Panc1 (cell line): ENCODE data around the gene ZNF835. TPM values are rescaled to one million over a fixed set of nuclear protein-coding genes. Genes with fewer than 3 reads are reported as not detected.

Experiments used
- ATAC-seq: fragments of 200-7000 bp; cut with Tn5 transposase; 2 replicates; pipeline ENCODE4 v1.9.1; 2020; ENCODE audit warnings: mild to moderate bottlenecking, moderate library complexity
- BruUV-seq: library from RNA; stranded (reverse); fragments of 400-500 nt; replicated peaks from 2 replicates; lab custom pipeline; 2021; lab: Mats Ljungman, UMichigan
- CTCF ChIA-PET: fragments of 300-600 bp; sonication (Branson Sonifier 250); formaldehyde crosslinking; loops from one replicate; lab custom pipeline; 2022; ENCODE audit warnings: antibody characterized with exemption; lab: Charles Lee
- POLR2A ChIA-PET: fragments of 300-600 bp; sonication (Branson Sonifier 250); formaldehyde crosslinking; loops from one replicate; lab custom pipeline; 2022; ENCODE audit warnings: antibody characterized with exemption; lab: Charles Lee
- DNase-seq: peaks from one replicate; pipeline ENCODE4 v3.0.0-alpha.2; 2010; ENCODE audit warnings: low read depth, low spot score
- H3K27ac ChIP-seq: 2 replicates; pipeline ENCODE4 v1.5.1; 2011; ENCODE audit warnings: mild to moderate bottlenecking, low read length, inconsistent platforms
- H3K27me3 ChIP-seq: fragments of 200-500 bp; sonication (Bioruptor generic); 2 replicates; pipeline ENCODE4 v1.6.0; 2014; ENCODE audit warnings: low read length, inconsistent platforms; ENCODE audit not compliant: control insufficient read depth, insufficient read depth
- H3K36me3 ChIP-seq: fragments of 200-500 bp; sonication (Bioruptor generic); 2 replicates; pipeline ENCODE4 v1.5.1; 2014; ENCODE audit warnings: inconsistent platforms, mild to moderate bottlenecking, low read length, moderate library complexity; ENCODE audit not compliant: control insufficient read depth, insufficient read depth
- H3K4me1 ChIP-seq: 2 replicates; pipeline ENCODE4 v1.5.1; 2011; ENCODE audit warnings: inconsistent platforms, mild to moderate bottlenecking, low read length, moderate library complexity; ENCODE audit not compliant: control insufficient read depth, insufficient read depth
- H3K4me3 ChIP-seq, 2 experiments: 2 replicates each; pipeline ENCODE4 v1.5.1; 2011 to 2012; ENCODE audit warnings: low read depth in 2 of 2, low read length in 2 of 2, mild to moderate bottlenecking in 2 of 2, inconsistent platforms in 1 of 2, moderate library complexity in 1 of 2
- H3K9me3 ChIP-seq: fragments of 200-500 bp; sonication (Bioruptor generic); 2 replicates; pipeline ENCODE4 v1.5.1; 2014; ENCODE audit warnings: low read depth, mild to moderate bottlenecking, inconsistent platforms, low read length, moderate library complexity; ENCODE audit not compliant: control insufficient read depth, insufficient read depth
- POLR2AphosphoS5 ChIP-seq: IDR thresholded peaks from 2 replicates; pipeline ENCODE4 v1.6.1; 2012; ENCODE audit warnings: mild to moderate bottlenecking, low read depth, low read length, moderate library complexity
- TCF7L2 ChIP-seq: IDR thresholded peaks from 2 replicates; pipeline ENCODE4 v1.6.1; 2011; ENCODE audit warnings: mild to moderate bottlenecking, low read depth, low read length, inconsistent platforms
- in situ Hi-C: cut with HindIII; loops from 2 replicates; pipeline ENCODE4 v1.10.0; 2016; ENCODE audit warnings: low sequenced_read_pairs, low pct_unique_long_range_greater_than_20kb
- intact Hi-C: fragments of 100-400 bp; cut with micrococcal nuclease; formaldehyde crosslinking; loops from one replicate; pipeline ENCODE4 v1.10.0; 2022; ENCODE audit not compliant: unreplicated experiment
- total RNA-seq: library from RNA; stranded (reverse); gene quantifications from one replicate; pipeline ENCODE4 v1.2.1, GENCODE V29; 2021; ENCODE audit not compliant: unreplicated experiment
- TF ChIP-seq, protein P1 (sequence below), 2 experiments: IDR thresholded peaks; 2 replicates each; pipeline ENCODE4 v1.6.1; 2011 to 2012; ENCODE audit warnings: low read depth in 2 of 2, control low read depth in 1 of 2, low read length in 1 of 2, mild to moderate bottlenecking in 1 of 2, moderate library complexity in 1 of 2; ENCODE audit not compliant: insufficient read depth in 1 of 2
- TF ChIP-seq, protein P2 (sequence below): fragments of 450-650 bp; IDR thresholded peaks from 2 replicates; pipeline ENCODE4 v1.5.1; 2017; ENCODE audit warnings: mild to moderate bottlenecking

ZNF835 gene
- total RNA-seq, 1 experiment from 2014 or later = not detected

DNA sequence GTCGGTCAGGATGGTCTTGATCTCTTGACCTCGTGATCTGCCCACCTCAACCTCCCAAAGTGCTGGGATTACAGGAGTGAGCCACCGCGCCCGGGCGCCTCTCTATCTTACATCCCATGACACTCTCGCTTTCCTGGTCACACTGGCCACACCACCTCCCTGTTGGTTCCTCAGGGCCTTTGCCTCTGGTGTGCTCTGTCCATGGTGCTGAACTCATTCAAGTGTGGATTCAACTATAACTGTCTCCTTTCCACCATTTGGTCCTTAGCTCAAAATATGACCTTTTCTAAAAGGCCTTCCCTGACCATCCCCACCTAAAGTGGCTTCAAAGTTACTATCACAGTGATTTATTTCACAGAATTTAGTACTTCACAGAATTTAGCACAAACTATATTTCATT is 32.3 kb downstream of the ZNF835 start:
- peaks cover 7% of the 10 kb centered on the region; the same call in 1 of the 2 replicates for H3K9me3 ChIP-seq
- DNase-seq (no peak), ATAC-seq (no peak)
- in situ Hi-C loops = no loop called here
- CTCF ChIA-PET = no interaction called here
- intact Hi-C loops = no loop called here
- TF ChIP-seq POLR2AphosphoS5 (no peak), TCF7L2 (no peak)
- TF ChIP-seq, protein P1, sequence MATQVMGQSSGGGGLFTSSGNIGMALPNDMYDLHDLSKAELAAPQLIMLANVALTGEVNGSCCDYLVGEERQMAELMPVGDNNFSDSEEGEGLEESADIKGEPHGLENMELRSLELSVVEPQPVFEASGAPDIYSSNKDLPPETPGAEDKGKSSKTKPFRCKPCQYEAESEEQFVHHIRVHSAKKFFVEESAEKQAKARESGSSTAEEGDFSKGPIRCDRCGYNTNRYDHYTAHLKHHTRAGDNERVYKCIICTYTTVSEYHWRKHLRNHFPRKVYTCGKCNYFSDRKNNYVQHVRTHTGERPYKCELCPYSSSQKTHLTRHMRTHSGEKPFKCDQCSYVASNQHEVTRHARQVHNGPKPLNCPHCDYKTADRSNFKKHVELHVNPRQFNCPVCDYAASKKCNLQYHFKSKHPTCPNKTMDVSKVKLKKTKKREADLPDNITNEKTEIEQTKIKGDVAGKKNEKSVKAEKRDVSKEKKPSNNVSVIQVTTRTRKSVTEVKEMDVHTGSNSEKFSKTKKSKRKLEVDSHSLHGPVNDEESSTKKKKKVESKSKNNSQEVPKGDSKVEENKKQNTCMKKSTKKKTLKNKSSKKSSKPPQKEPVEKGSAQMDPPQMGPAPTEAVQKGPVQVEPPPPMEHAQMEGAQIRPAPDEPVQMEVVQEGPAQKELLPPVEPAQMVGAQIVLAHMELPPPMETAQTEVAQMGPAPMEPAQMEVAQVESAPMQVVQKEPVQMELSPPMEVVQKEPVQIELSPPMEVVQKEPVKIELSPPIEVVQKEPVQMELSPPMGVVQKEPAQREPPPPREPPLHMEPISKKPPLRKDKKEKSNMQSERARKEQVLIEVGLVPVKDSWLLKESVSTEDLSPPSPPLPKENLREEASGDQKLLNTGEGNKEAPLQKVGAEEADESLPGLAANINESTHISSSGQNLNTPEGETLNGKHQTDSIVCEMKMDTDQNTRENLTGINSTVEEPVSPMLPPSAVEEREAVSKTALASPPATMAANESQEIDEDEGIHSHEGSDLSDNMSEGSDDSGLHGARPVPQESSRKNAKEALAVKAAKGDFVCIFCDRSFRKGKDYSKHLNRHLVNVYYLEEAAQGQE (IDR thresholded peaks at IDR 0.05; ENCODE audit: insufficient read depth in 1 of 2, low read depth in 2 of 2, low read length in 1 of 2) = peak; percentile 89
- TF ChIP-seq, protein P2, sequence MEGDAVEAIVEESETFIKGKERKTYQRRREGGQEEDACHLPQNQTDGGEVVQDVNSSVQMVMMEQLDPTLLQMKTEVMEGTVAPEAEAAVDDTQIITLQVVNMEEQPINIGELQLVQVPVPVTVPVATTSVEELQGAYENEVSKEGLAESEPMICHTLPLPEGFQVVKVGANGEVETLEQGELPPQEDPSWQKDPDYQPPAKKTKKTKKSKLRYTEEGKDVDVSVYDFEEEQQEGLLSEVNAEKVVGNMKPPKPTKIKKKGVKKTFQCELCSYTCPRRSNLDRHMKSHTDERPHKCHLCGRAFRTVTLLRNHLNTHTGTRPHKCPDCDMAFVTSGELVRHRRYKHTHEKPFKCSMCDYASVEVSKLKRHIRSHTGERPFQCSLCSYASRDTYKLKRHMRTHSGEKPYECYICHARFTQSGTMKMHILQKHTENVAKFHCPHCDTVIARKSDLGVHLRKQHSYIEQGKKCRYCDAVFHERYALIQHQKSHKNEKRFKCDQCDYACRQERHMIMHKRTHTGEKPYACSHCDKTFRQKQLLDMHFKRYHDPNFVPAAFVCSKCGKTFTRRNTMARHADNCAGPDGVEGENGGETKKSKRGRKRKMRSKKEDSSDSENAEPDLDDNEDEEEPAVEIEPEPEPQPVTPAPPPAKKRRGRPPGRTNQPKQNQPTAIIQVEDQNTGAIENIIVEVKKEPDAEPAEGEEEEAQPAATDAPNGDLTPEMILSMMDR = no peak
- no peaks in the 10 kb centered on the region for H3K4me1 ChIP-seq
- H3K27ac ChIP-seq = no peak overlapping the region
- POLR2A ChIA-PET = no interaction called here
- H3K27me3 ChIP-seq = no peaks in the 10 kb centered on the region
- no TSS peak for BruUV-seq
- H3K36me3 ChIP-seq = no peaks in the 10 kb centered on the region
- no peak overlapping the region for H3K4me3 ChIP-seq

DNA sequence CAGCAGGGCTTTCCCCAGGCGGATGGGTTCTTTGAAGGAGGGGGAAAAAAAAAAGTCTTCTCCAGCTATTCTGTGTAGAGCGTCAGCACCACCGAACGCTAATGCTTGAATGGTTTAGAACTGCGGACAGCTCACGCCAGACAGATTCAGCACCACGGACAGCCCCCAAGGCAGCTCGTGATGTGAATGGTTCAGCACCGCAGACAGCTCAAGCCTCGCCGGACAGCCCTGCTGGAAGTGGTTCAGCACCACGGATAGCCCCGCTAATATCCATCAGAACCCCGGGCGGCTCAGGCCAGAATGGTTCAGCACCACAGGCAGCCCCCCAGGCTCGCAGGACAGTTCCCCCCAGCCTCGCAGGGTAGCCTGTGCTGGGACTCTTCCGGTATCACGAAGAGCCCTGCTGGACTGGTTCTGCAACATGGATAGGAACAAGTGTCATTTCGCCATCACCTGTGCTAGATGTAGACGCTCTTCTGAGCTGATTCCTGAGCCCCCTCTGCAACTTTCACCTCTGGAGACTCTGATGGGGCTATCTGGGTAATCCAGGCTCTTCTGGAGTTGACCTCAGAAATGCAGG is 33.5 kb downstream of the ZNF835 start:
- no peak for TF ChIP-seq POLR2AphosphoS5
- TF ChIP-seq, protein P1 (IDR thresholded peaks at IDR 0.05; ENCODE audit: insufficient read depth in 1 of 2, low read depth in 2 of 2, low read length in 1 of 2) = peak; percentile 96 to 98
- BruUV-seq = no TSS peak
- H3K27ac ChIP-seq = no peak overlapping the region
- H3K4me3 ChIP-seq = no peak overlapping the region
- in situ Hi-C loops (no loop called here), intact Hi-C loops (no loop called here)
- no peaks in the 10 kb centered on the region for H3K36me3 ChIP-seq
- H3K27me3 ChIP-seq = no peaks in the 10 kb centered on the region
- CTCF ChIA-PET = no interaction called here
- peaks cover 7% of the 10 kb centered on the region; the same call in 1 of the 2 replicates for H3K9me3 ChIP-seq
- POLR2A ChIA-PET = no interaction called here
- DNase-seq (no peak), ATAC-seq (0 out of 2 replicates have a peak, but pooled peaks have one; percentile 53)
- H3K4me1 ChIP-seq = no peaks in the 10 kb centered on the region
